Uterus (tissue), 4 donors: ENCODE measurements around the gene ZMAT3. TPM values are rescaled to one million over a fixed set of nuclear protein-coding genes. Genes with fewer than 3 reads are reported as not detected.

Experiments used
- DNase-seq, 2 donors: peaks; one replicate each; pipeline ENCODE4 v3.0.0-alpha.2; 2019 to 2020
- H3K27ac ChIP-seq, 2 donors: fragments of 200-600 bp; sonication (generic); 1 replicate in 1 of 2; 2 replicates in 1 of 2; pipeline ENCODE4 v1.5.1; 2016 to 2018
- H3K27me3 ChIP-seq, 2 donors: fragments of 200-600 bp; sonication (generic); one replicate each; pipeline ENCODE4 v1.5.1; 2018 to 2019; ENCODE audit warnings: control low read depth in 1 of 2
- H3K36me3 ChIP-seq, 2 donors: fragments of 200-600 bp; sonication (generic); one replicate each; pipeline ENCODE4 v1.5.1; 2019; ENCODE audit warnings: control low read depth in 1 of 2
- H3K4me1 ChIP-seq, 2 donors: fragments of 200-600 bp; sonication (generic); one replicate each; pipeline ENCODE4 v1.5.1; 2018 to 2019; ENCODE audit warnings: control low read depth in 1 of 2
- H3K4me3 ChIP-seq, 2 donors: fragments of 200-600 bp; sonication (generic); 1 replicate in 1 of 2; 2 replicates in 1 of 2; pipeline ENCODE4 v1.5.1; 2018 to 2019; ENCODE audit warnings: mild to moderate bottlenecking in 1 of 2
- H3K9me3 ChIP-seq, 2 donors: fragments of 200-600 bp; sonication (generic); one replicate each; pipeline ENCODE4 v1.5.1; 2019; ENCODE audit warnings: control low read depth in 1 of 2
- POLR2A ChIP-seq, 2 donors: fragments of 450-650 bp; IDR thresholded peaks; one replicate each; pipeline ENCODE4 v1.6.1; 2016; ENCODE audit warnings: antibody characterized with exemption in 2 of 2, mild to moderate bottlenecking in 1 of 2, moderate library complexity in 1 of 2
- intact Hi-C: fragments of 100-400 bp; cut with DNase I; formaldehyde crosslinking; loops from one replicate; pipeline ENCODE4 v1.15.1; 2023; ENCODE audit warnings: low total_unique reads
- total RNA-seq, 4 donors: library from RNA; depleted of rRNA in 3 of 4; stranded (reverse); fragments of >200 nt in 3 of 4; gene quantifications; one replicate each; pipeline versions ENCODE4 v1.1.0 to v1.2.4, GENCODE V29; 2014 to 2023
- TF ChIP-seq, protein P1 (sequence below), 4 experiments: fragments of 200-600 bp in 2 of 4; fragments of 450-650 bp in 2 of 4; sonication (generic) in 2 of 4; IDR thresholded peaks; one replicate each; pipeline ENCODE4 v1.5.1; 2016 to 2019; ENCODE audit warnings: antibody characterized with exemption in 4 of 4, mild to moderate bottlenecking in 2 of 4, moderate library complexity in 1 of 4
- donor health status: DM: yes; HTN: yes; CAD: no.

Gene ZMAT3
- total RNA-seq, 4 donors from 2014 or later = 9.4 to 24.4 (median 13.9) TPM

DNA sequence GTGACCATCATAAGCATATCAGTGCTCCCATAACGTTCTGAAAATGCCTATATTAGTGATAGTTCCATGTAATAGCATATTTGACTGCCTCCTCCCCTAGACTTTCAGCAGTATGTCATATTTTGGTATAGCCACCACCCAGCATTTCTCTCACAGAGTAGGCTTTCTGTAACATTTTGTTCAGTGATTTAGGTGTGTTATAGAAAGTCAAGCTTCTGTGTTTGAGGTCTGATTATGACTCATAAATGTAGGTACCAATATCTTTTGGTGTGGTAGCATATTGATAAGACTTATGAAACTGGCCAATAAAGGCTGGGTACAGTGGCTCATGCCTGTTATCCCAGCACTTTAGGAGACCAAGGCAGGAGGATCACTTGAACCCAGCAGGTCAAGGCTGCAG is 34.3 kb upstream of the ZMAT3 start:
- no peaks in the 10 kb centered on the region for H3K4me1 ChIP-seq
- TF ChIP-seq POLR2A (IDR thresholded peaks at IDR 0.05) = no peak
- TF ChIP-seq, protein P1, sequence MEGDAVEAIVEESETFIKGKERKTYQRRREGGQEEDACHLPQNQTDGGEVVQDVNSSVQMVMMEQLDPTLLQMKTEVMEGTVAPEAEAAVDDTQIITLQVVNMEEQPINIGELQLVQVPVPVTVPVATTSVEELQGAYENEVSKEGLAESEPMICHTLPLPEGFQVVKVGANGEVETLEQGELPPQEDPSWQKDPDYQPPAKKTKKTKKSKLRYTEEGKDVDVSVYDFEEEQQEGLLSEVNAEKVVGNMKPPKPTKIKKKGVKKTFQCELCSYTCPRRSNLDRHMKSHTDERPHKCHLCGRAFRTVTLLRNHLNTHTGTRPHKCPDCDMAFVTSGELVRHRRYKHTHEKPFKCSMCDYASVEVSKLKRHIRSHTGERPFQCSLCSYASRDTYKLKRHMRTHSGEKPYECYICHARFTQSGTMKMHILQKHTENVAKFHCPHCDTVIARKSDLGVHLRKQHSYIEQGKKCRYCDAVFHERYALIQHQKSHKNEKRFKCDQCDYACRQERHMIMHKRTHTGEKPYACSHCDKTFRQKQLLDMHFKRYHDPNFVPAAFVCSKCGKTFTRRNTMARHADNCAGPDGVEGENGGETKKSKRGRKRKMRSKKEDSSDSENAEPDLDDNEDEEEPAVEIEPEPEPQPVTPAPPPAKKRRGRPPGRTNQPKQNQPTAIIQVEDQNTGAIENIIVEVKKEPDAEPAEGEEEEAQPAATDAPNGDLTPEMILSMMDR (IDR thresholded peaks at IDR 0.05) = no peak
- no peaks in the 10 kb centered on the region for H3K27me3 ChIP-seq
- no peak overlapping the region for H3K4me3 ChIP-seq
- no peak overlapping the region for H3K27ac ChIP-seq
- H3K36me3 ChIP-seq = no peaks in the 10 kb centered on the region
- DNase-seq = no peak
- H3K9me3 ChIP-seq = no peaks in the 10 kb centered on the region
- intact Hi-C loops = loop anchor here (10.0 kb wide), 1 partner anchor 209 kb away; no protein-coding TSS in a partner anchor

DNA sequence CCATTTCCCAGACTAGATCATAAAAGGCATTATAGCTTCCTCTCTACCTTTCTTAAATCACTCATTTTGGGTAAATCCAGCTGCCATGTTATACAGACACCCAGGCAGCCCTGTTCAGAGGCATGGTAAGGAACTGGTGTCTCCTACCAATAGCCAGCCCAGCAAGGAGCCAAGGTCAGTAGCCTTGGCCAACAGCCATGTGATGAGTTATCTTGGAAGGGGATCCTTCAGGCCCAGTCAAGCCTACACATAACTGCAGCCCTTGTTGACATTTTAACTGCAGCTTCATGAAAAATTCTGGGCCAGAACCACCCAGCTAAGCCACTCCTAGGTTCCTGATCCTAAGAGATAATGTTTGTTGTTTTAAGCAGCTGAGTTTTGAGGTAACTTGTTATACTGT is 29.0 kb upstream of the ZMAT3 start:
- no peaks in the 10 kb centered on the region for H3K36me3 ChIP-seq
- H3K4me1 ChIP-seq = peaks cover 0 to 6% of the 10 kb centered on the region in 2 donors
- H3K9me3 ChIP-seq = no peaks in the 10 kb centered on the region
- DNase-seq = peak in 1 of 2 donors; percentile 19
- no peak overlapping the region for H3K4me3 ChIP-seq
- intact Hi-C loops = loop anchor here (10.0 kb wide), 1 partner anchor 214 kb away; no protein-coding TSS in a partner anchor
- TF ChIP-seq POLR2A (IDR thresholded peaks at IDR 0.05) = no peak
- TF ChIP-seq, protein P1 (IDR thresholded peaks at IDR 0.05) = no peak
- H3K27me3 ChIP-seq = no peaks in the 10 kb centered on the region
- H3K27ac ChIP-seq = no peak overlapping the region

DNA sequence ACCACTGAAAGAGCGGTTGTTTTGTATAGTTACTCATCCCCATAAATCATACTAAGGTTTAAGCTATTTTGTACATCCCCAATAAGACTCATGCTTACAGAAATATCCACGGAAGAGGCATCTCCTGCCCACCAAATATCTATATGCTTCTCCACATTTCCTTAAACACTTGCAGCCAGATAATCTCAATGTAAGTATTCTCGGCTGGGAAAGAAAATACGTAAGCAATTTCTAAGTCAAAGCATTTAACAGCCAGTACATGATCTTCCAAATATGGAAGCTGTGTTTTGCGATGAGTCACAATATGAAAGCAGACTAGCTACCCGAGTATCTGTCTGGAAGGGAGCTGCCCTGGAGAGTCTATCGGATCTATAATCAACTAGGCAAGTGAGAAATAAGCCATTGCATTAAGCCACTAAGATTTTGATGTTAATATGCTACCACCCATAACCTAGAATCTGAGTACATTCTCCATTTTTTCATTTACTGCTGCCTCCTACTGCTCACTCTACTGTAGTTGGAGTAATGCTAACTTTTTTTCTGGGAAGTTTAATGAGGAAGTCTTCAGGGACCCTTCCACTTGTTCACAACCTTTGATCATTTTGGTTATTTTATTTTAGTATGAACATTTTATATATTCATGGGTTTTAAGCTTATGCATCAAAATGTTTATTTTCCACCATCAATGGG is 26.9 kb upstream of the ZMAT3 start:
- Histone ChIP-seq H3K27ac (peak overlapping the region; percentile 10 to 35), H3K4me3 (peak overlapping the region; percentile 13 to 19), H3K27me3 (no peaks in the 10 kb centered on the region), H3K9me3 (no peaks in the 10 kb centered on the region), H3K36me3 (no peaks in the 10 kb centered on the region), H3K4me1 (peaks cover 0 to 6% of the 10 kb centered on the region in 2 donors)
- no peak for DNase-seq
- intact Hi-C loops = no loop called here
- no peak for TF ChIP-seq POLR2A (IDR thresholded peaks at IDR 0.05)
- TF ChIP-seq, protein P1 (IDR thresholded peaks at IDR 0.05) = peak in 1 of 4 experiments; percentile 23

DNA sequence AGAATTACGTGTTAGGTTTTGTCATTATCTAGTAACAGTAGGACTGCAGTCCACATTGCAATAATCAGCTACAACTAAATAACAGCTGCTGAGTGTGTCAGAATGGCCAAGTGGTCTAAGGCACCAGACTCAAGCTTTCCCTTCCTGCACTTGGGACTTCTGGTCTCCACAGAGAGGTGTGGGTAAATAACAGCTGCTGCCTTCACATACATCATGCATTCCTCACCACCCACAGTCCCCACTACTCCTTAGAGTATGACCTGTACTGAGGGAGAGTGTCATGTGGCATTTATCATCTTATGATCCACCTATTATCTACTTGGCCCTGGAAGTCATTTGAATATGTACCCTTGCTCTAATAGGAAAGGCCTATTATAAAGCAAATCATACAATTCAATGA is 22.2 kb upstream of the ZMAT3 start:
- H3K9me3 ChIP-seq = no peaks in the 10 kb centered on the region
- intact Hi-C loops = no loop called here
- DNase-seq = no peak
- peaks cover 0 to 1% of the 10 kb centered on the region in 2 donors for H3K4me1 ChIP-seq
- H3K27me3 ChIP-seq = no peaks in the 10 kb centered on the region
- TF ChIP-seq POLR2A (IDR thresholded peaks at IDR 0.05) = no peak
- TF ChIP-seq, protein P1 (IDR thresholded peaks at IDR 0.05) = no peak
- no peaks in the 10 kb centered on the region for H3K36me3 ChIP-seq
- H3K4me3 ChIP-seq = no peak overlapping the region
- H3K27ac ChIP-seq = no peak overlapping the region

DNA sequence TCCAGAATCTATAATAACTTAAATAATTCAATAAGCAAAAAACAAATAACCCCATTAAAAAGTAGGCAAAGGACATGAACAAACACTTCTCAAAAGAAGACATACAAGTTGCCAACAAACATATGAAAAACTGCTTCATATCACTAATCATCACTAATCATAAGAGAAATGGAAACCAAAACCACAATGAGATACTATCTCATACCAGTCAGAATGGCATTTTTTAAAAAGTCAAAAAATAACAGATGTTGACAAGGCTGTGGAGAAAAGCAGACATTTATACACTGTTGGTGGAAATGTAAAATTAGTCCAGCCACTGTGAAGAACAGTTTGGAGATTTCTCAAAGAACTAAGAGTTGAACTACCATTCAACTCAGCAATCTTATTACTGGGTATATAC is 19.5 kb upstream of the ZMAT3 start:
- H3K36me3 ChIP-seq = no peaks in the 10 kb centered on the region
- no peaks in the 10 kb centered on the region for H3K27me3 ChIP-seq
- no peaks in the 10 kb centered on the region for H3K4me1 ChIP-seq
- no peak overlapping the region for H3K4me3 ChIP-seq
- TF ChIP-seq, protein P1 (IDR thresholded peaks at IDR 0.05) = no peak
- no peak for TF ChIP-seq POLR2A (IDR thresholded peaks at IDR 0.05)
- DNase-seq = no peak
- H3K9me3 ChIP-seq = no peaks in the 10 kb centered on the region
- intact Hi-C loops = no loop called here
- H3K27ac ChIP-seq = no peak overlapping the region
